ENCODE results near the gene GNAI3. TPM values are rescaled to one million over a fixed set of nuclear protein-coding genes. Genes with fewer than 3 reads are reported as not detected.

The GNAI3 gene
- total and polyA plus RNA-seq, 8 donors = 6.4 to 11.5 (median 10.8) TPM

DNA sequence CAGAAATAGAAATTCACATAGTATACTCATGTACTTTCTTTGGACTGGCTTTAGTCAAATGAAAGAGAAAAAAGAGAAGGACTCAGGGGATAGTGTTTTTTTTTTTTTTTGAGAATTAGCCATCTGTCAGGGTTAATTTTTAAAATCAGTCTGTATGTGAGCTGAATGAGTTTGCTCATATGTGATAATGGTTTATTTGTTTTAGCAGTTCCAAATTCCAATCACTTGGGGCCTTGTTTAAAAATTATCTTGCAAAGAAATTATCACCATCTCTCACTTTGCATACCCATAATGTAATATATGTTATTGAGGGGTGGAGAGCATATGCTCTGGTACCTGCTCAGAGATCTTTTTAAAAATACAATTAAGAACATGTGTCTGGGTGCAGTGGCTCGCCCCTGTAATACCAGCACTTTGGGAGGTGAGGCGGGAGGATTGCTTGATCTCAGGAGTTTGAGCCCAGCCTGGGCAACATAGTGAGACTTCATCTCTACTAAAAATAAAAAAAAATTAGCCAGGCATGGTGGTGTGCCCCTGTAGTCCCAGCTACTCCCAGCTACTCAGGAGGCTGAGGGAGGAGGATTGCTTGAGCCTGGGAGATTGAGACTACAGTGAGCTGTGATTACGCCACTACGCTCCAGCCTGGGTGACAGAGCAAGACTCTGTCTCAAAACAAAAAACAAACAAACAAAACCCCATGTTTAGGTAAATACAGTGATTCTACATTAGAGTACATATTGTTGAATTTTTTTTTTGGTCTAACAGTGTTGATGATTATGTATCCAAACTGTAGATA is 19.7 kb downstream of the GNAI3 start:
- no peak overlapping the region for H3K4me3 ChIP-seq
- DNase-seq = no peak
- H3K36me3 ChIP-seq = no peaks in the 10 kb centered on the region
- no peak for ATAC-seq
- peaks cover 7 to 79% of the 10 kb centered on the region in 2 donors for H3K4me1 ChIP-seq
- TF ChIP-seq, protein P1, sequence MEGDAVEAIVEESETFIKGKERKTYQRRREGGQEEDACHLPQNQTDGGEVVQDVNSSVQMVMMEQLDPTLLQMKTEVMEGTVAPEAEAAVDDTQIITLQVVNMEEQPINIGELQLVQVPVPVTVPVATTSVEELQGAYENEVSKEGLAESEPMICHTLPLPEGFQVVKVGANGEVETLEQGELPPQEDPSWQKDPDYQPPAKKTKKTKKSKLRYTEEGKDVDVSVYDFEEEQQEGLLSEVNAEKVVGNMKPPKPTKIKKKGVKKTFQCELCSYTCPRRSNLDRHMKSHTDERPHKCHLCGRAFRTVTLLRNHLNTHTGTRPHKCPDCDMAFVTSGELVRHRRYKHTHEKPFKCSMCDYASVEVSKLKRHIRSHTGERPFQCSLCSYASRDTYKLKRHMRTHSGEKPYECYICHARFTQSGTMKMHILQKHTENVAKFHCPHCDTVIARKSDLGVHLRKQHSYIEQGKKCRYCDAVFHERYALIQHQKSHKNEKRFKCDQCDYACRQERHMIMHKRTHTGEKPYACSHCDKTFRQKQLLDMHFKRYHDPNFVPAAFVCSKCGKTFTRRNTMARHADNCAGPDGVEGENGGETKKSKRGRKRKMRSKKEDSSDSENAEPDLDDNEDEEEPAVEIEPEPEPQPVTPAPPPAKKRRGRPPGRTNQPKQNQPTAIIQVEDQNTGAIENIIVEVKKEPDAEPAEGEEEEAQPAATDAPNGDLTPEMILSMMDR (IDR thresholded peaks at IDR 0.05) = no peak
- intact Hi-C loops (cut with DNase I) = no loop called here
- no peaks in the 10 kb centered on the region for H3K27me3 ChIP-seq
- H3K9me3 ChIP-seq = no peaks in the 10 kb centered on the region
- peak overlapping the region in 1 of 2 donors; percentile 46 for H3K27ac ChIP-seq

DNA sequence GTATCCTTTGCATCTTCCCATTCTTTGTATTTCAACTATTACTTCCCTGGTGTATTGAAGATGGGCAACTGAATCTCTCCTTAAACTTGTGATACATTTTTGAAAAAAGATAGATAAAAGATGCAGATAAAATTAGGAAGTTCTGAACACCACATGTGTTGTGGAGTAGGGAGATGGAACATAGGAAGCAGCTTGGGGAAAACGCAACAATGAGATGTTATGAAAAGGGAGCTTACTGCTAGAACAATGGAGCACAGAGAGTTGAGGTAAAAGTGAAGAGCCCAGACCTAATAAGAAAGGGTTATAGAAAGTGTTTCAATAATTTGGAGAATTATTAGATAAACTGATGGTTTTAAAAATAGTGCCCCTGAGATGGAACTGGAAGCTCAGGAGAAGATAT is 20.9 kb downstream of the GNAI3 start:
- peaks cover 0 to 2% of the 10 kb centered on the region in 2 donors for H3K36me3 ChIP-seq
- H3K4me1 ChIP-seq = peaks cover 8 to 79% of the 10 kb centered on the region in 2 donors
- H3K9me3 ChIP-seq = no peaks in the 10 kb centered on the region
- no peaks in the 10 kb centered on the region for H3K27me3 ChIP-seq
- H3K27ac ChIP-seq = peak overlapping the region in 1 of 2 donors; percentile 46
- ATAC-seq = no peak
- intact Hi-C loops (cut with DNase I) = no loop called here
- no peak overlapping the region for H3K4me3 ChIP-seq
- no peak for DNase-seq
- TF ChIP-seq, protein P1 (IDR thresholded peaks at IDR 0.05) = no peak

GRCh38 chr1:109570414-109570813 is 22.0 kb downstream of the GNAI3 start:
- peak overlapping the region; percentile 13 to 46 for H3K27ac ChIP-seq
- H3K4me1 ChIP-seq = peaks cover 8 to 84% of the 10 kb centered on the region in 2 donors
- intact Hi-C loops (cut with DNase I) = no loop called here
- TF ChIP-seq, protein P1 (IDR thresholded peaks at IDR 0.05) = no peak
- H3K36me3 ChIP-seq = peaks cover 0 to 5% of the 10 kb centered on the region in 2 donors
- H3K27me3 ChIP-seq = no peaks in the 10 kb centered on the region
- peak; percentile 95 for ATAC-seq
- H3K4me3 ChIP-seq = no peak overlapping the region
- peak in 1 of 4 donors; percentile 49 for DNase-seq
- no peaks in the 10 kb centered on the region for H3K9me3 ChIP-seq

GRCh38 chr1:109573785-109574184 is 25.4 kb downstream of the GNAI3 start:
- Histone ChIP-seq H3K27me3 (no peaks in the 10 kb centered on the region), H3K4me3 (no peak overlapping the region), H3K9me3 (no peaks in the 10 kb centered on the region), H3K36me3 (peaks cover 0 to 33% of the 10 kb centered on the region in 2 donors), H3K27ac (peak overlapping the region in 1 of 2 donors; percentile 76), H3K4me1 (peaks cover 8 to 71% of the 10 kb centered on the region in 2 donors)
- ATAC-seq (peak; percentile 66), DNase-seq (peak in 1 of 4 donors; percentile 8)
- intact Hi-C loops (cut with DNase I) = no loop called here
- TF ChIP-seq, protein P1 (IDR thresholded peaks at IDR 0.05) = no peak

- no peaks in the 10 kb centered on the region for H3K9me3 ChIP-seq
- ATAC-seq = no peak
- H3K27ac ChIP-seq = no peak overlapping the region
- no peak for DNase-seq
- no peaks in the 10 kb centered on the region for H3K27me3 ChIP-seq
- TF ChIP-seq, protein P1 (IDR thresholded peaks at IDR 0.05) = no peak
- intact Hi-C loops (cut with DNase I) = no loop called here
- no peak overlapping the region for H3K4me3 ChIP-seq
- H3K4me1 ChIP-seq = peaks cover 0 to 18% of the 10 kb centered on the region in 2 donors
- peaks cover 0 to 84% of the 10 kb centered on the region in 2 donors for H3K36me3 ChIP-seq
These were observed 30.6 kb downstream of the GNAI3 start for GRCh38 chr1:109578947-109579443.
